ENCODE results near the gene HMGXB3. TPM values are rescaled to one million over a fixed set of nuclear protein-coding genes. Genes with fewer than 3 reads are reported as not detected.

HMGXB3 gene
- total RNA-seq, 1 donor from 2014 or later, result 55.7 TPM

- H3K4me1 Mint-ChIP-seq (ENCODE audit: unreplicated experiment), result peaks cover 13% of the 10 kb centered on the region
- no peak overlapping the region for H3K4me3 Mint-ChIP-seq (ENCODE audit: unreplicated experiment)
- TF ChIP-seq, protein P1, sequence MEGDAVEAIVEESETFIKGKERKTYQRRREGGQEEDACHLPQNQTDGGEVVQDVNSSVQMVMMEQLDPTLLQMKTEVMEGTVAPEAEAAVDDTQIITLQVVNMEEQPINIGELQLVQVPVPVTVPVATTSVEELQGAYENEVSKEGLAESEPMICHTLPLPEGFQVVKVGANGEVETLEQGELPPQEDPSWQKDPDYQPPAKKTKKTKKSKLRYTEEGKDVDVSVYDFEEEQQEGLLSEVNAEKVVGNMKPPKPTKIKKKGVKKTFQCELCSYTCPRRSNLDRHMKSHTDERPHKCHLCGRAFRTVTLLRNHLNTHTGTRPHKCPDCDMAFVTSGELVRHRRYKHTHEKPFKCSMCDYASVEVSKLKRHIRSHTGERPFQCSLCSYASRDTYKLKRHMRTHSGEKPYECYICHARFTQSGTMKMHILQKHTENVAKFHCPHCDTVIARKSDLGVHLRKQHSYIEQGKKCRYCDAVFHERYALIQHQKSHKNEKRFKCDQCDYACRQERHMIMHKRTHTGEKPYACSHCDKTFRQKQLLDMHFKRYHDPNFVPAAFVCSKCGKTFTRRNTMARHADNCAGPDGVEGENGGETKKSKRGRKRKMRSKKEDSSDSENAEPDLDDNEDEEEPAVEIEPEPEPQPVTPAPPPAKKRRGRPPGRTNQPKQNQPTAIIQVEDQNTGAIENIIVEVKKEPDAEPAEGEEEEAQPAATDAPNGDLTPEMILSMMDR (IDR thresholded peaks at IDR 0.05; ENCODE audit: unreplicated experiment), result no peak
- H3K36me3 Mint-ChIP-seq (ENCODE audit: low read depth, unreplicated experiment), result peaks cover 3% of the 10 kb centered on the region
- DNase-seq (ENCODE audit: low spot score), result no peak
- H3K9me3 Mint-ChIP-seq (ENCODE audit: unreplicated experiment), result no peaks in the 10 kb centered on the region
- H3K27me3 Mint-ChIP-seq (ENCODE audit: unreplicated experiment), result peaks cover 7% of the 10 kb centered on the region
- no peak overlapping the region for H3K27ac Mint-ChIP-seq (ENCODE audit: unreplicated experiment)
These were observed 63.1 kb downstream of the HMGXB3 start for GRCh38 chr5:150063638-150064037.

DNA sequence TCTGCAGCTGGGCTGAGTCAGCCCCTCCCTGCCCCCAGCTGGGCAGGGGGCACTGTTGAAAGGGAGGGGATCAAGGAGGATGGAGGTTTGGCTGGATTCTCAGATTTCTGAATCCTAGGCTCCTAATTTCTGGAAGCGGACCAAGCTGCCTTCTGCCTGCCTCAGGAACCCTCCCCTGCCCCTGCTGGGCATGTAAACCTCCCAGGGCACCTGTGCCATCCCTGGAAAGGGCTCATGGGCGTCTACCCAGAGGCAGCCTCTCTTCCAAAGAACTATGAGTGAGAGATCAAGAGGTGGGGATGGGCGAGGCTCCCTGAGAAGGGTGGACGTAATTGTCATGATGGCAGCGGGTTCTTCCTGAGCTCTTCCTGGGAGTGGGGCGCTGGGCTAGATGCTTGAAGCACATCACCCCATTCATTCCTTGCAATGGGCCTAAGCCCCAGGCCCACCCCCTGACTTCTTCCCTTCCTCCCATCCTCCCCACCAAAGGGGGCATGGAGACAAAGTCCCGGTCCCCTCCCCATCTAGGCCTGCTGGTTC is 64.2 kb downstream of the HMGXB3 start:
- Mint-ChIP-seq H3K4me3 (ENCODE audit: unreplicated experiment) (no peak overlapping the region), H3K27me3 (ENCODE audit: unreplicated experiment) (peaks cover 5% of the 10 kb centered on the region), H3K4me1 (ENCODE audit: unreplicated experiment) (peaks cover 14% of the 10 kb centered on the region), H3K27ac (ENCODE audit: unreplicated experiment) (no peak overlapping the region), H3K36me3 (ENCODE audit: low read depth, unreplicated experiment) (no peaks in the 10 kb centered on the region), H3K9me3 (ENCODE audit: unreplicated experiment) (no peaks in the 10 kb centered on the region)
- TF ChIP-seq, protein P1 (IDR thresholded peaks at IDR 0.05; ENCODE audit: unreplicated experiment), result no peak
- no peak for DNase-seq (ENCODE audit: low spot score)

GRCh38 chr5:150065346-150065745 is 64.8 kb downstream of the HMGXB3 start:
- DNase-seq (ENCODE audit: low spot score), result no peak
- Mint-ChIP-seq H3K36me3 (ENCODE audit: low read depth, unreplicated experiment) (no peaks in the 10 kb centered on the region), H3K27me3 (ENCODE audit: unreplicated experiment) (peaks cover 5% of the 10 kb centered on the region), H3K9me3 (ENCODE audit: unreplicated experiment) (no peaks in the 10 kb centered on the region), H3K4me3 (ENCODE audit: unreplicated experiment) (no peak overlapping the region), H3K27ac (ENCODE audit: unreplicated experiment) (no peak overlapping the region), H3K4me1 (ENCODE audit: unreplicated experiment) (peaks cover 14% of the 10 kb centered on the region)
- TF ChIP-seq, protein P1 (IDR thresholded peaks at IDR 0.05; ENCODE audit: unreplicated experiment), result no peak

DNA sequence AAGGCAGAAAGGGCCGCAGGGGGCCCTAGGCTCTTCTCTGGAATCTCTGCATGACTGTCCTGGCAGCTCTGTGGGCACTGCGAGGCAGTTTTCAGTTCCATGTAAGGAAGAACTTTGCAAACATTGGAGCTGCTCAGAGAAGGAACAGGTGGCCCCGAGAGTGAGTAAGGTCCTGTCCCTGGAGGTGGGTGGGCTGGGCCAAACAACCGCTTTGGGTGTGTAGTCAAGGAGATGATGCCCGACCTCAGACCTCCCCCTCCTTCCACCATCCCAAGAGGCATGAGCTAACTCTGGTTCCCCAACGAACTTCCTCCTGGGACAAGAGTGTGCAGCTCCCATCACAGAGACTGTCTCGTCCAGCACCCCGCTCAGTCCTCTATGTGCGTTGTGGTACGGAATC is 65.3 kb downstream of the HMGXB3 start:
- H3K4me1 Mint-ChIP-seq (ENCODE audit: unreplicated experiment), result peaks cover 14% of the 10 kb centered on the region
- TF ChIP-seq, protein P1 (IDR thresholded peaks at IDR 0.05; ENCODE audit: unreplicated experiment), result no peak
- peaks cover 5% of the 10 kb centered on the region for H3K27me3 Mint-ChIP-seq (ENCODE audit: unreplicated experiment)
- no peak overlapping the region for H3K27ac Mint-ChIP-seq (ENCODE audit: unreplicated experiment)
- no peak overlapping the region for H3K4me3 Mint-ChIP-seq (ENCODE audit: unreplicated experiment)
- no peak for DNase-seq (ENCODE audit: low spot score)
- H3K9me3 Mint-ChIP-seq (ENCODE audit: unreplicated experiment), result no peaks in the 10 kb centered on the region
- H3K36me3 Mint-ChIP-seq (ENCODE audit: low read depth, unreplicated experiment), result no peaks in the 10 kb centered on the region

- no peaks in the 10 kb centered on the region for H3K9me3 Mint-ChIP-seq (ENCODE audit: unreplicated experiment)
- H3K4me3 Mint-ChIP-seq (ENCODE audit: unreplicated experiment), result no peak overlapping the region
- no peak overlapping the region for H3K27ac Mint-ChIP-seq (ENCODE audit: unreplicated experiment)
- DNase-seq (ENCODE audit: low spot score), result no peak
- TF ChIP-seq, protein P1 (IDR thresholded peaks at IDR 0.05; ENCODE audit: unreplicated experiment), result no peak
- H3K36me3 Mint-ChIP-seq (ENCODE audit: low read depth, unreplicated experiment), result no peaks in the 10 kb centered on the region
- H3K4me1 Mint-ChIP-seq (ENCODE audit: unreplicated experiment), result peaks cover 14% of the 10 kb centered on the region
- H3K27me3 Mint-ChIP-seq (ENCODE audit: unreplicated experiment), result peaks cover 5% of the 10 kb centered on the region
These were observed 65.9 kb downstream of the HMGXB3 start for GRCh38 chr5:150066436-150066835.
